ENCODE data around the gene MSX1. TPM values are rescaled to one million over a fixed set of nuclear protein-coding genes. Genes with fewer than 3 reads are reported as not detected.

MSX1 gene
- total RNA-seq, 6 donors from 2014 or later = 1.1 to 16.8 (median 1.8) TPM; not detected in 1

DNA sequence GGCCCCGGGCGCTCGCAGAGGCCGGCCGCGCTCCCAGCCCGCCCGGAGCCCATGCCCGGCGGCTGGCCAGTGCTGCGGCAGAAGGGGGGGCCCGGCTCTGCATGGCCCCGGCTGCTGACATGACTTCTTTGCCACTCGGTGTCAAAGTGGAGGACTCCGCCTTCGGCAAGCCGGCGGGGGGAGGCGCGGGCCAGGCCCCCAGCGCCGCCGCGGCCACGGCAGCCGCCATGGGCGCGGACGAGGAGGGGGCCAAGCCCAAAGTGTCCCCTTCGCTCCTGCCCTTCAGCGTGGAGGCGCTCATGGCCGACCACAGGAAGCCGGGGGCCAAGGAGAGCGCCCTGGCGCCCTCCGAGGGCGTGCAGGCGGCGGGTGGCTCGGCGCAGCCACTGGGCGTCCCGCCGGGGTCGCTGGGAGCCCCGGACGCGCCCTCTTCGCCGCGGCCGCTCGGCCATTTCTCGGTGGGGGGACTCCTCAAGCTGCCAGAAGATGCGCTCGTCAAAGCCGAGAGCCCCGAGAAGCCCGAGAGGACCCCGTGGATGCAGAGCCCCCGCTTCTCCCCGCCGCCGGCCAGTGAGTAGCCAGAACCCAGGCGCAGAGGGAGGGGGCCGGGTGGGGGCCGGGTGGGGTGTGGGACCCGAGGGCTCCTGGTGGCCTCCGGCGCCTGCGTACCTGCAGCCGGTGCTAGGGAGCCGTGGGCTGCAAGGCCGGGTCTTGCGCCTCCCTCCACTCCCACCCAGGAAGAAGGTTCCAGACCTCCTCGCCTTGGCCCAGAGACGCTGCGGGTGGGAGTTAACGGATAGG is 534 bp downstream of the MSX1 start:
- DNase-seq = no peak
- H3K4me3 ChIP-seq = peak overlapping the region; percentile 57 to 72 (median 70)
- peak overlapping the region; percentile 36 to 83 (median 50) for H3K27ac ChIP-seq
- H3K36me3 ChIP-seq = peaks cover 0 to 7% (median 0%) of the 10 kb centered on the region in 4 donors
- peaks cover 28 to 57% (median 33%) of the 10 kb centered on the region in 4 donors for H3K4me1 ChIP-seq
- H3K27me3 ChIP-seq = peaks cover 9 to 84% (median 59%) of the 10 kb centered on the region in 4 donors
- no peak for TF ChIP-seq POLR2AphosphoS5 (IDR thresholded peaks at IDR 0.05)
- TF ChIP-seq, protein P1, sequence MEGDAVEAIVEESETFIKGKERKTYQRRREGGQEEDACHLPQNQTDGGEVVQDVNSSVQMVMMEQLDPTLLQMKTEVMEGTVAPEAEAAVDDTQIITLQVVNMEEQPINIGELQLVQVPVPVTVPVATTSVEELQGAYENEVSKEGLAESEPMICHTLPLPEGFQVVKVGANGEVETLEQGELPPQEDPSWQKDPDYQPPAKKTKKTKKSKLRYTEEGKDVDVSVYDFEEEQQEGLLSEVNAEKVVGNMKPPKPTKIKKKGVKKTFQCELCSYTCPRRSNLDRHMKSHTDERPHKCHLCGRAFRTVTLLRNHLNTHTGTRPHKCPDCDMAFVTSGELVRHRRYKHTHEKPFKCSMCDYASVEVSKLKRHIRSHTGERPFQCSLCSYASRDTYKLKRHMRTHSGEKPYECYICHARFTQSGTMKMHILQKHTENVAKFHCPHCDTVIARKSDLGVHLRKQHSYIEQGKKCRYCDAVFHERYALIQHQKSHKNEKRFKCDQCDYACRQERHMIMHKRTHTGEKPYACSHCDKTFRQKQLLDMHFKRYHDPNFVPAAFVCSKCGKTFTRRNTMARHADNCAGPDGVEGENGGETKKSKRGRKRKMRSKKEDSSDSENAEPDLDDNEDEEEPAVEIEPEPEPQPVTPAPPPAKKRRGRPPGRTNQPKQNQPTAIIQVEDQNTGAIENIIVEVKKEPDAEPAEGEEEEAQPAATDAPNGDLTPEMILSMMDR (IDR thresholded peaks at IDR 0.05) = no peak
- no peak for TF ChIP-seq POLR2A (IDR thresholded peaks at IDR 0.05)
- no peak for TF ChIP-seq EP300 (IDR thresholded peaks at IDR 0.05)
- peak in 1 of 2 donors; percentile 53 for ATAC-seq (ENCODE audit: low FRiP score in 2 of 2)
- WGBS, 2 donors = 2% methylated on average over 27 to 33 of the region's 80 CpGs
- H3K9me3 ChIP-seq = no peaks in the 10 kb centered on the region

DNA sequence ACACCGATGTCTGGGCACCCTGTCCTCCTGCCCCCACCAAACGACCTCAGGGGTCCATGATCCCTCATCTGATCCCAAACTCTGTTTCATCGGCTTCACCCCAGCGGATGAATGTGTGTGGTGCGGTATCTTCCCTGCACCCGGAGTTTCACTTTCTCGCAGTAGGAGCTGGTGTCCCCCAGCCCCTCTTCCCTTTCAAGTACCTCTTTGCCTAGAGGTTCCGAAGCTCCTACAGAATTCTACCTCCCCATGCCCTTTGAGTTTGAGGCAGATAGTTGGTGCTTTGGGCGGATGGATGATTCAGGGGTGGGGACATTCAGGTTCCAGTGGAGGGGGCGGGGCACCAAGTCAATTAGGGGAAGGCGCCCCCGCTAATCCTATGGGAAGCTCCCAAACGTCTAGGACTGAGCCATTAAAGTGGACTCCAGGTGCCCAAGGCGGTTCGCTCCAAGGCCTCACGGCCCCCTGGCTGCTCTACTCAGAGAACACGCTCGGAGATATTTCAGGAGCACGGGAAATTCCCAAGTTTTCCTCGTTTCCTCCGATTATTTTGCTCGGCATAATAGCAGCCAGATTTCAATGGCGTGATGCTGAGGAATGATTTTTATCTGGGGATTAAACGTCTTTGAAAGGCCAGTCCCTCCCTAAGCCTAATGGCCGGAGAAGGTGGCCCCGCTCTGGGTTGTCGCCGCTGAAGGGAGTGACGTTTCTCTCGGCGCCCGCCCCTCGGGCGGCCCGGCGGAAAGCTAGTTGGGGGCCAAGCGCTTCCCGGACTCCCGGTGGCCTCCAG is 1.3 kb downstream of the MSX1 start:
- H3K4me1 ChIP-seq = peaks cover 30 to 55% (median 34%) of the 10 kb centered on the region in 4 donors
- no peaks in the 10 kb centered on the region for H3K9me3 ChIP-seq
- peaks cover 0 to 7% (median 0%) of the 10 kb centered on the region in 4 donors for H3K36me3 ChIP-seq
- peaks cover 9 to 85% (median 57%) of the 10 kb centered on the region in 4 donors for H3K27me3 ChIP-seq
- DNase-seq (peak in 1 of 2 donors; percentile 86), ATAC-seq (ENCODE audit: low FRiP score in 2 of 2) (peak in 1 of 2 donors; percentile 34)
- peak overlapping the region; percentile 57 to 72 (median 70) for H3K4me3 ChIP-seq
- TF ChIP-seq, protein P1 (IDR thresholded peaks at IDR 0.05) = no peak
- TF ChIP-seq POLR2AphosphoS5 (IDR thresholded peaks at IDR 0.05) = no peak
- TF ChIP-seq EP300 (IDR thresholded peaks at IDR 0.05) = no peak
- no peak for TF ChIP-seq POLR2A (IDR thresholded peaks at IDR 0.05)
- peak overlapping the region; percentile 10 to 83 (median 36) for H3K27ac ChIP-seq
- WGBS, 2 donors = 3% methylated on average over 26 to 39 of the region's 39 CpGs

- Histone ChIP-seq H3K4me3 (peak overlapping the region in 3 of 4 donors; percentile 69 to 72 (median 70)), H3K27ac (peak overlapping the region in 2 of 4 donors; percentile 10 to 83), H3K4me1 (peaks cover 32 to 55% (median 35%) of the 10 kb centered on the region in 4 donors), H3K36me3 (peaks cover 0 to 7% (median 0%) of the 10 kb centered on the region in 4 donors), H3K27me3 (peaks cover 7 to 88% (median 55%) of the 10 kb centered on the region in 4 donors), H3K9me3 (no peaks in the 10 kb centered on the region)
- DNase-seq = no peak
- no peak for ATAC-seq (ENCODE audit: low FRiP score in 2 of 2)
- 31 to 41% methylated on average over 20 to 21 of the region's 21 CpGs for WGBS, 2 donors
- TF ChIP-seq, protein P1 (IDR thresholded peaks at IDR 0.05) = no peak
- TF ChIP-seq POLR2A (IDR thresholded peaks at IDR 0.05) (no peak), POLR2AphosphoS5 (IDR thresholded peaks at IDR 0.05) (no peak), EP300 (IDR thresholded peaks at IDR 0.05) (no peak)
Observed at GRCh38 chr4:4861390-4862018, 2.0 kb downstream of the MSX1 start.

DNA sequence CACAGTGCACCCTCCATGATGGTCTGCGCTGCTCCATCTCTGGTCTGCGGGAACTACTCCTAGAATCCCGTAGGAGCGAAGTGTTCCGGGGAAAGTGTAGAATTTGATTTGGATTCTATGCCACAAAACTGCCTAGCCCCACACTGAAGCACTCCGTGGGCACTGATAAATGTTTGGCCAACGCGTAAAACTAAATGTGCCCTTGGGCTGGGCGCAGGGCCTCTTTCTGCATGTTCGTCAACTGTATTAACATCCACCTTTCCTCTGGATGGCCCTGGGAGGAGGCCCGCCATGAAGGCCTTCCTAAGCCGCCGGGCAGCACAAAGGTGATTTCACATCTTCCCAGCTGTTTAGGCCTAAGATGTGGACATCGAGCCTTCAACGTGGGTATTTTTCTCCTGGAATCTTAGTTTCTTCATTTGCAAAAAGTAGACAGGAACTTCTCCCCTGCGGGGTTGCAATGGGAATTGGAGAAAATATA is 2.6 kb downstream of the MSX1 start:
- Histone ChIP-seq H3K36me3 (peaks cover 0 to 7% (median 0%) of the 10 kb centered on the region in 4 donors), H3K9me3 (no peaks in the 10 kb centered on the region), H3K27ac (no peak overlapping the region), H3K4me1 (peaks cover 31 to 55% (median 35%) of the 10 kb centered on the region in 4 donors), H3K27me3 (peaks cover 5 to 88% (median 52%) of the 10 kb centered on the region in 4 donors), H3K4me3 (no peak overlapping the region)
- TF ChIP-seq, protein P1 (IDR thresholded peaks at IDR 0.05) = no peak
- no peak for DNase-seq
- WGBS, 2 donors = 55 to 60% methylated on average over 16 of the region's 16 CpGs
- no peak for ATAC-seq (ENCODE audit: low FRiP score in 2 of 2)

All from upper lobe of left lung (tissue), 6 donors.